Stimulated activated CD4-positive, alpha-beta T cell treated with anti-CD3 and anti-CD28 coated beads, Interleukin-1b, Interleukin-23, amount 100 ng/mL, for 4 hours (primary cell): ENCODE measurements around the gene BCAS1.

Source experiments
- DNase-seq, 2 donors: peaks; one replicate each; pipeline ENCODE4 v3.0.0-alpha.2; 2020; ENCODE audit warnings: low read depth in 2 of 2

The BCAS1 gene

GRCh38 chr20:53905019-53905819 is 165.2 kb downstream of the BCAS1 start:
- DNase-seq: no peak

- no peak for DNase-seq
Measured at GRCh38 chr20:53904261-53904660, 166.1 kb downstream of the BCAS1 start.

GRCh38 chr20:53903652-53903987 is 166.8 kb downstream of the BCAS1 start:
- DNase-seq: no peak

- no peak for DNase-seq
Measured at GRCh38 chr20:53902968-53903651, 167.3 kb downstream of the BCAS1 start.

- no peak for DNase-seq
Measured at GRCh38 chr20:53901497-53902096, 168.8 kb downstream of the BCAS1 start.

- no peak for DNase-seq
Measured at GRCh38 chr20:53901064-53901463, 169.3 kb downstream of the BCAS1 start.

GRCh38 chr20:53900380-53900999 is 169.9 kb downstream of the BCAS1 start:
- no peak for DNase-seq

GRCh38 chr20:53899351-53900167 is 170.8 kb downstream of the BCAS1 start:
- DNase-seq: peak; percentile 28 to 68

GRCh38 chr20:53898556-53898931 is 171.8 kb downstream of the BCAS1 start:
- DNase-seq: no peak

GRCh38 chr20:53897884-53898555 is 172.4 kb downstream of the BCAS1 start:
- no peak for DNase-seq

- DNase-seq: no peak
Measured at GRCh38 chr20:53896647-53897046, 173.7 kb downstream of the BCAS1 start.

GRCh38 chr20:53896041-53896440 is 174.4 kb downstream of the BCAS1 start:
- DNase-seq: no peak

GRCh38 chr20:53895385-53895755 is 175.0 kb downstream of the BCAS1 start:
- no peak for DNase-seq

- DNase-seq: no peak
Measured at GRCh38 chr20:53894707-53895384, 175.5 kb downstream of the BCAS1 start.
